Natural killer cell (primary cell): ENCODE measurements around the gene SLC25A22. TPM values are rescaled to one million over a fixed set of nuclear protein-coding genes. Genes with fewer than 3 reads are reported as not detected.

Experiments used
- ATAC-seq, 3 donors: fragments of 150-1000 bp in 2 of 3; fragments of 200-7000 bp in 1 of 3; cut with Tn5 transposase; 1 replicate in 1 of 3; 2 replicates in 2 of 3; pipeline ENCODE4 v1.10.0; 2021; ENCODE audit warnings: mild to moderate bottlenecking in 2 of 3, moderate library complexity in 2 of 3
- DNase-seq, 2 donors: peaks; one replicate each; pipeline versions ENCODE4 v3.0.0 to v3.0.0-alpha.2; 2013 to 2021; ENCODE audit warnings: mixed read lengths in 1 of 2
- H3K27ac ChIP-seq: one replicate; pipeline ENCODE4 v1.5.1; 2013; ENCODE audit warnings: mild to moderate bottlenecking, low read length
- H3K27me3 ChIP-seq: one replicate; pipeline ENCODE4 v1.6.1; 2013; ENCODE audit warnings: low read length; ENCODE audit not compliant: control insufficient read depth, insufficient read depth
- H3K36me3 ChIP-seq: one replicate; pipeline ENCODE4 v1.6.1; 2013; ENCODE audit warnings: low read length; ENCODE audit not compliant: control insufficient read depth, insufficient read depth
- H3K4me1 ChIP-seq: one replicate; pipeline ENCODE4 v1.6.1; 2013; ENCODE audit warnings: low read length; ENCODE audit not compliant: control insufficient read depth, insufficient read depth
- H3K4me3 ChIP-seq: one replicate; pipeline ENCODE4 v1.5.1; 2013; ENCODE audit warnings: low read length
- H3K9me3 ChIP-seq: one replicate; pipeline ENCODE4 v1.6.1; 2013; ENCODE audit warnings: low read length; ENCODE audit not compliant: control insufficient read depth, insufficient read depth
- H3K27ac Mint-ChIP-seq, 2 donors: one replicate each; pipeline ENCODE4 v1.8.0; 2022; ENCODE audit warnings: mild to moderate bottlenecking in 2 of 2, mixed read lengths in 2 of 2, moderate library complexity in 1 of 2
- H3K27me3 Mint-ChIP-seq, 2 donors: one replicate each; pipeline ENCODE4 v1.8.0; 2022; ENCODE audit warnings: low read depth in 2 of 2, mixed read lengths in 2 of 2
- H3K36me3 Mint-ChIP-seq: one replicate; pipeline ENCODE4 v1.8.0; 2022; ENCODE audit warnings: mixed read lengths
- H3K4me1 Mint-ChIP-seq, 2 donors: one replicate each; pipeline ENCODE4 v1.8.0; 2022; ENCODE audit warnings: mixed read lengths in 2 of 2
- H3K4me3 Mint-ChIP-seq: one replicate; pipeline ENCODE4 v1.8.0; 2022; ENCODE audit warnings: mild to moderate bottlenecking, moderate library complexity, mixed read lengths
- H3K9me3 Mint-ChIP-seq, 2 donors: one replicate each; pipeline ENCODE4 v1.8.0; 2022; ENCODE audit warnings: mixed read lengths in 2 of 2
- CTCF ChIP-seq: fragments of 200-600 bp; IDR thresholded peaks from one replicate; pipeline ENCODE4 v1.8.0; 2022; ENCODE audit warnings: antibody characterized with exemption
- WGBS: methylation state at CpG from one replicate; pipeline ENCODE4 v1.1.7; 2013; ENCODE audit warnings: missing lambda C conversion rate; ENCODE audit not compliant: insufficient coverage; 5-methylcytosine and 5-hydroxymethylcytosine counted together
- intact Hi-C: fragments of 100-400 bp; cut with micrococcal nuclease; formaldehyde crosslinking; loops from one replicate; pipeline ENCODE4 v1.14.2; 2022
- total RNA-seq, 4 donors: library from RNA; stranded (reverse); fragments of 120-200 nt in 1 of 4; gene quantifications; one replicate each; pipeline versions ENCODE4 v1.2.3 to v1.2.4, GENCODE V29; 2013 to 2022

Gene SLC25A22
- total RNA-seq, 3 donors from 2014 or later (not counting 1 experiment from before 2014, with no cell fraction given) = 22.8 to 34.6 (median 31.5) TPM

- peaks cover 23% of the 10 kb centered on the region for H3K36me3 ChIP-seq
- DNase-seq (no peak), ATAC-seq (no peak)
- Mint-ChIP-seq H3K4me3 (no peak overlapping the region), H3K27me3 (peaks cover 6 to 8% of the 10 kb centered on the region in 2 donors), H3K27ac (no peak overlapping the region), H3K36me3 (no peaks in the 10 kb centered on the region), H3K4me1 (peaks cover 7 to 33% of the 10 kb centered on the region in 2 donors), H3K9me3 (no peaks in the 10 kb centered on the region)
- H3K27ac ChIP-seq = no peak overlapping the region
- H3K4me3 ChIP-seq = no peak overlapping the region
- 97% methylated on average over 14 of the region's 14 CpGs for WGBS
- TF ChIP-seq CTCF = no peak
- intact Hi-C loops = no loop called here
- no peaks in the 10 kb centered on the region for H3K9me3 ChIP-seq
- peaks cover 80% of the 10 kb centered on the region for H3K4me1 ChIP-seq
- no peaks in the 10 kb centered on the region for H3K27me3 ChIP-seq
Measured at GRCh38 chr11:836274-836673, 38.2 kb upstream of the SLC25A22 start.

- H3K27me3 ChIP-seq = peaks cover 4% of the 10 kb centered on the region
- H3K4me1 ChIP-seq = peaks cover 82% of the 10 kb centered on the region
- Mint-ChIP-seq H3K36me3 (no peaks in the 10 kb centered on the region), H3K4me1 (peaks cover 7 to 29% of the 10 kb centered on the region in 2 donors), H3K9me3 (no peaks in the 10 kb centered on the region), H3K27ac (peak overlapping the region in 1 of 2 donors; percentile 48), H3K4me3 (peak overlapping the region; percentile 62), H3K27me3 (peaks cover 8 to 16% of the 10 kb centered on the region in 2 donors)
- peaks cover 14% of the 10 kb centered on the region for H3K36me3 ChIP-seq
- H3K27ac ChIP-seq = no peak overlapping the region
- no peak overlapping the region for H3K4me3 ChIP-seq
- DNase-seq (peak in 1 of 2 donors; percentile 32), ATAC-seq (peak in 1 of 3 donors; percentile 29)
- WGBS = 41% methylated on average over 31 of the region's 31 CpGs
- no peak for TF ChIP-seq CTCF
- intact Hi-C loops = no loop called here
- H3K9me3 ChIP-seq = no peaks in the 10 kb centered on the region
Measured at GRCh38 chr11:834371-835316, 36.6 kb upstream of the SLC25A22 start.

- no peaks in the 10 kb centered on the region for H3K9me3 Mint-ChIP-seq
- Histone ChIP-seq H3K36me3 (peaks cover 6% of the 10 kb centered on the region), H3K27ac (no peak overlapping the region), H3K4me3 (peak overlapping the region; percentile 23), H3K27me3 (peaks cover 11% of the 10 kb centered on the region), H3K4me1 (peaks cover 83% of the 10 kb centered on the region), H3K9me3 (no peaks in the 10 kb centered on the region)
- WGBS = 83% methylated on average over 9 of the region's 9 CpGs
- intact Hi-C loops = no loop called here
- H3K4me3 Mint-ChIP-seq = peak overlapping the region; percentile 62
- H3K4me1 Mint-ChIP-seq = peaks cover 7 to 36% of the 10 kb centered on the region in 2 donors
- peaks cover 8 to 22% of the 10 kb centered on the region in 2 donors for H3K27me3 Mint-ChIP-seq
- no peaks in the 10 kb centered on the region for H3K36me3 Mint-ChIP-seq
- H3K27ac Mint-ChIP-seq = peak overlapping the region in 1 of 2 donors; percentile 48
- DNase-seq (no peak), ATAC-seq (no peak)
- TF ChIP-seq CTCF = no peak
Measured at GRCh38 chr11:833849-834311, 35.8 kb upstream of the SLC25A22 start.
